ENCODE results near the gene OSMR. TPM values are rescaled to one million over a fixed set of nuclear protein-coding genes. Genes with fewer than 3 reads are reported as not detected.

The OSMR gene
- total and polyA plus RNA-seq, 2 donors (not counting 3 experiments of a cell fraction or from before 2014, with no cell fraction given): 6.1 to 19.7 TPM

DNA sequence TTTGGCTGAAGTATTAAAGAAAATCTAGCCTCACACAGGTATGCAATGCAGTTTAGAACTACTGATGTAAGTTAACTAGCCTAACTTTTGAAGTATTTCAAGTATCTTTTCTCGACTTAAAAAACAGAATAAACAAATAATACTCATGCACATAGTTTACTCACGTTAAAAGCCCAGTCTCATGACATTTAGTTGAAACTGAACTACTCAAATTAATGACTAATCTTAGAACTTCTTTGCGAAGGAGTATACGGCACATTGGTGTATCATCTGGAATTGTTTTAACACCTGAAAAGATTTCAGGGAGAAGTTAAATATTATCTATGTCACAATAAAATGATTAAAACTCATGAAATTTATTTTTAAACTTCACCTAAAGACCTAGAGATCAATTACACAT, 98.5 kb downstream of the OSMR start:
- no TSS peak for BruUV-seq (replicated peaks)
- Histone ChIP-seq H3K9me3 (replicated peaks; ENCODE audit: control insufficient read depth, insufficient read depth, low read length) (no peaks in the 10 kb centered on the region), H3K4me1 (ENCODE audit: control insufficient read depth, extremely low read depth, insufficient read depth, low read length) (no peaks in the 10 kb centered on the region), H3K36me3 (ENCODE audit: control insufficient read depth in 2 of 2, extremely low read depth in 1 of 2, insufficient read depth in 2 of 2, low read length in 2 of 2) (peaks cover 4 to 9% of the 10 kb centered on the region in 2 experiments), H3K4me3 (replicated peaks in 1 of 3; ENCODE audit: insufficient read depth in 1 of 3, low read depth in 1 of 3, low read length in 3 of 3) (no peak overlapping the region), H3K27me3 (ENCODE audit: control insufficient read depth in 2 of 2, insufficient read depth in 2 of 2, low read length in 2 of 2) (no peaks in the 10 kb centered on the region), H4K20me1 (replicated peaks; ENCODE audit: control insufficient read depth, extremely low read depth, insufficient read depth, low read length) (no peaks in the 10 kb centered on the region), H3K27ac (ENCODE audit: insufficient read depth, low read depth, low read length) (no peak overlapping the region), H3K9ac (replicated peaks; ENCODE audit: extremely low read depth, insufficient read depth, low read length) (no peak overlapping the region), H3K79me2 (ENCODE audit: control insufficient read depth, insufficient read depth, low read length) (no peaks in the 10 kb centered on the region), H2AFZ (ENCODE audit: low read depth, low read length) (no peak overlapping the region), H3K4me2 (ENCODE audit: insufficient read depth, low read length) (no peak overlapping the region), H3K9me1 (replicated peaks; ENCODE audit: control insufficient read depth, extremely low read depth, insufficient read depth, low read length) (no peaks in the 10 kb centered on the region)
- FAIRE-seq: no peak
- no peak for DNase-seq (ENCODE audit: low read depth, low spot score)
- dilution Hi-C loops (cut with MboI; ENCODE audit: extremely low pct_ligation_motif_present, low sequenced_read_pairs) (no loop called here), intact Hi-C loops (cut with micrococcal nuclease) (no loop called here)
- TF ChIP-seq CTCF (IDR thresholded peaks at IDR 0.05; ENCODE audit: extremely low read depth in 1 of 2, insufficient read depth in 1 of 2, low read depth in 1 of 2, low read length in 2 of 2): no peak
- TF ChIP-seq MYC (IDR thresholded peaks at IDR 0.05; ENCODE audit: low read depth, low read length): no peak
- TF ChIP-seq JUN (IDR thresholded peaks at IDR 0.05; ENCODE audit: borderline replicate concordance, insufficient read depth, insufficient read length, low read depth): no peak
- TF ChIP-seq POLR2A (IDR thresholded peaks at IDR 0.05; ENCODE audit: low read depth, low read length): no peak
- ChIA-PET CTCF (interaction anchor here (1.6 kb wide), 1 partner anchor 22 kb away, joined by 6 read pairs; no protein-coding TSS in a partner anchor), POLR2A (no interaction called here)

DNA sequence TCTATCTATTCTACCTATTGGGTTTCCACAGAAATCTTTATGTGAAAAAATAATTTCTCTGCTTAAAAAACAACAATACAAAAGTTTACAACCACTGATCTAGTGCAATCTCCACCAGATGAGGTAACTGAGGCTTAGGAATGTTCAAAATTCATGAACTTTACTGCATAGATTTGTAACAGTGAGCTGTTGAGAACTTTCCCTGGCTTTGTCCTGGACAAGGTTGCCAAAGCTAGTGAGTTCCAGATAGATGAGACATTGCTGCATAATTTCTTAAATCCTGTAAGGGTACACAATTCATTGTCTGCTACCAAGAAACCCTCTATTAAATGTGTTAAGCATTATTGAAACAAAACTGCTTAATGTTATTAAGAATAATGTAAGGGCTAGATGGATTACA, 102.7 kb downstream of the OSMR start:
- ChIA-PET POLR2A (no interaction called here), CTCF (interaction anchor here (1.0 to 1.2 kb wide), 2 partner anchors 14 to 15 kb away, joined by 3 read pairs; no protein-coding TSS in a partner anchor)
- Histone ChIP-seq H3K9me3 (replicated peaks; ENCODE audit: control insufficient read depth, insufficient read depth, low read length) (no peaks in the 10 kb centered on the region), H3K27ac (ENCODE audit: insufficient read depth, low read depth, low read length) (no peak overlapping the region), H2AFZ (ENCODE audit: low read depth, low read length) (no peak overlapping the region), H3K4me2 (ENCODE audit: insufficient read depth, low read length) (no peak overlapping the region), H3K9ac (replicated peaks; ENCODE audit: extremely low read depth, insufficient read depth, low read length) (no peak overlapping the region), H3K9me1 (replicated peaks; ENCODE audit: control insufficient read depth, extremely low read depth, insufficient read depth, low read length) (no peaks in the 10 kb centered on the region), H3K4me1 (ENCODE audit: control insufficient read depth, extremely low read depth, insufficient read depth, low read length) (no peaks in the 10 kb centered on the region), H3K27me3 (ENCODE audit: control insufficient read depth in 2 of 2, insufficient read depth in 2 of 2, low read length in 2 of 2) (no peaks in the 10 kb centered on the region), H3K36me3 (ENCODE audit: control insufficient read depth in 2 of 2, extremely low read depth in 1 of 2, insufficient read depth in 2 of 2, low read length in 2 of 2) (peaks cover 12 to 30% of the 10 kb centered on the region in 2 experiments), H4K20me1 (replicated peaks; ENCODE audit: control insufficient read depth, extremely low read depth, insufficient read depth, low read length) (no peaks in the 10 kb centered on the region), H3K79me2 (ENCODE audit: control insufficient read depth, insufficient read depth, low read length) (no peaks in the 10 kb centered on the region), H3K4me3 (replicated peaks in 1 of 3; ENCODE audit: insufficient read depth in 1 of 3, low read depth in 1 of 3, low read length in 3 of 3) (no peak overlapping the region)
- BruUV-seq (replicated peaks): no TSS peak
- TF ChIP-seq MYC (IDR thresholded peaks at IDR 0.05; ENCODE audit: low read depth, low read length): no peak
- no peak for TF ChIP-seq GATA2 (IDR thresholded peaks at IDR 0.05; ENCODE audit: insufficient read depth, insufficient read length, low read depth, low read length)
- TF ChIP-seq JUN (IDR thresholded peaks at IDR 0.05; ENCODE audit: borderline replicate concordance, insufficient read depth, insufficient read length, low read depth): no peak
- TF ChIP-seq EZH2 (IDR thresholded peaks at IDR 0.05; ENCODE audit: borderline replicate concordance, low read depth, low read length, severe bottlenecking): no peak
- TF ChIP-seq FOS (IDR thresholded peaks at IDR 0.05; ENCODE audit: borderline replicate concordance, insufficient read depth, low read length): no peak
- TF ChIP-seq MAX (IDR thresholded peaks at IDR 0.05; ENCODE audit: insufficient read depth, insufficient read length): no peak
- no peak for TF ChIP-seq POLR2AphosphoS5 (IDR thresholded peaks at IDR 0.05; ENCODE audit: insufficient read depth, low read depth, low read length)
- TF ChIP-seq POLR2A (IDR thresholded peaks at IDR 0.05; ENCODE audit: low read depth, low read length): no peak
- TF ChIP-seq CTCF (IDR thresholded peaks at IDR 0.05; ENCODE audit: extremely low read depth in 1 of 2, insufficient read depth in 1 of 2, low read depth in 1 of 2, low read length in 2 of 2): no peak
- dilution Hi-C loops (cut with MboI; ENCODE audit: extremely low pct_ligation_motif_present, low sequenced_read_pairs): no loop called here
- intact Hi-C loops (cut with micrococcal nuclease): no loop called here
- DNase-seq (ENCODE audit: low read depth, low spot score) (no peak), FAIRE-seq (no peak)
